NCI-H2107 treated with DMSO at 0.1 percent for 48 hours (cell line): ENCODE data around the gene RABEP1.
A peak's percentile ranks its signal among the peaks of the same experiment; 100 is the strongest.

Source experiments
- DNase-seq: peaks from one replicate; lab custom pipeline; 2025; ENCODE audit not compliant: unreplicated experiment; lab: John Stamatoyannopoulos, UW

The RABEP1 gene

DNA sequence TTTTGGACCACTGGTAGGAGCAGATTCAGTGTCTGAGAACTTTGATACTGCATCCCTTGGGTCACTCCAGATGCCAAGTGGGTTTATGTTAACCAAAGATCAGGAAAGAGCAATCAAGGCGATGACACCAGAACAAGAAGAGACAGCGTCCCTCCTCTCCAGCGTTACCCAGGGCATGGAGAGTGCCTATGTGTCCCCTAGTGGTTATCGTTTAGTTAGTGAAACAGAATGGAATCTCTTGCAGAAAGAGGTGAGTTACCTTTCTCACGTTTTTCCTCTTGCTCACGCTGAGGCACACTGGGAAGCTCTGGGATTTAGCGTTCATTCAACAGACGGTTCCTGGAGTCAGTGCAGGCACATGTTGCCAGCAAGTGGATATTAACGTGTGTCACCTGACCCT lies 79.3 kb downstream of the RABEP1 start:
- no peak for DNase-seq

DNA sequence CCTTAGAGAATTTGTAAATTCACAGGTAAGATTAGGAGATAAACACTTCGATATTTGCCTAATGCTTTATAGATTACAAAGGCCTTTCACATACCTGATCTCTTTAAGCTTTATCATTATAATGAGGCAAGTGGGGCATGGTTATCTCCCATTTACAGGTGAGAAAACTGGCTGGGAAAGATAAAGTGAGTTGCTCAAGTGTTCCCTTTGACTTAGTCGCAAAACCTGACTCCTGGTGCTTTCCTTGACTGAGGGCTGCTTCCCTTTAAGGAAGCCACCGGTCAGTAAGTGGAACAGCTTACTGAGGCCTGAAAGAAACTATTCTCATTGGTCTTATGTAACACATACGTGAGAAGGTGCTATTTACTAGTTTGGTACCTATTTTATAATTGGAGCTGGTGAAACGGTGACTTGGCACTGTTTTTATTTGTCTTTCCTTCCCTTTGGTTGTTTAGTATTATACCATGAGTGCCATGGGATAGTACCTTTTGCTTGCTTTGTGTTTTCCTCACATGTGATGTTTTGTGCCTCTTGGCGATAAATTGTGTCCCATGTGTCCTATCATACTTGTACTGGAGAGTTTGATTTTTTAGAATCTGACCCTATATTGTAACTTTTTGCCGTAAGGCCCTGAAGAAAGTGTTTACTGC lies 80.2 kb downstream of the RABEP1 start:
- no peak for DNase-seq

DNA sequence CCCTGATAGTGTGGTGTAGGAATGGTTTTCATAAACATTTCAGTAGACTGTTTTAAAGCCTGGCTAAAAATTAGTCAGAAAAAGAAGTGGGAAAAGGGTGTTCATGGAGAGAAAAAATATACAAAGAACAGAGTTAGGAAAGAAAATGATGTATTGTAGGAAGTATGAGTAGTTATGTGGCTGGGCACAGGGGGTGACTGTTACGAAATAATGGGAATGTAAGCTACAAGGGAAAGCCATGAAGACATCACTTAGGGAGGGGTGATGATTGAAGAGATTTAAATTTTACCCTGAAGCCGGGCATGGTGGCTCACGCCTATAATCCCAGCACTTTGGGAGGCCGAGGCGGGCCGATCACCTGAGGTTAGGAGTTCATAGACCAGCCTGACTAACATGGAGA lies 82.1 kb downstream of the RABEP1 start:
- no peak for DNase-seq

DNA sequence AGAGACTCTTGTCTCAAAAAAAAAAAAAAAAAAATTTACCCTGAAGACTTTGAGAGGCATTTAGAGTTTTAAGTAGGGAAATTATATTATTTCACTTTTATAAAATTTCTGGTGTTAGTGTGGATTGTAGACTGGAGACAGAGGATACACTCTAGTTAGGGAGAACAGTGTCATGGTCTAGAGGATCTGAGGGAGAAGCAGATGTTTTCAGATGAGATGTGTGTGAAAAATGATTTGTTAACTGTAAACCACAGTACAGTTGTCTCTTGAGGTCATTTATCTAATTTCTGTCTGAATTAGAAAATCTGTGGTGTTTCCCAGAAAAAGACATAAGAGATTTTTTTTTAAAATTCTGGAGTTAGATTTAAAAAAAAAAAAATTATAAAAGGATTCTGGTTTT lies 82.6 kb downstream of the RABEP1 start:
- no peak for DNase-seq

DNA sequence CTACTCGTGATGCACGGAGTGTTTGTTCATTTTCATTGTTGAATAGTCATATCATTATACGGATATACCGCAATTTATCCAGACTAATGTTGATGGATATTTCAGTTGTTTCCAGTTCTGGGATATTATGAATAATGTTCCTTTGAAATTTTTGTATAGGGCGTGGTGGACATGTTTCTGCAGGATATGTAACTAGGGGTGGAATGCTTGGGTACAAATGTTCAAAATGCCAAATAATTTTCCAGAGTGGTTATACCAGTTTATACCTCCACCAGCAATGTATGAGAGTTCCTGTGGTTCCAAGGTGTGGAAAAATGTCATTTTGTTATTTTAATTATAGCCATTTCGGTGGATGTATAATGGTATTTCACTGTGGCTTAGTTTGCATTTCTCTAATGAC lies 83.7 kb downstream of the RABEP1 start:
- no peak for DNase-seq

DNA sequence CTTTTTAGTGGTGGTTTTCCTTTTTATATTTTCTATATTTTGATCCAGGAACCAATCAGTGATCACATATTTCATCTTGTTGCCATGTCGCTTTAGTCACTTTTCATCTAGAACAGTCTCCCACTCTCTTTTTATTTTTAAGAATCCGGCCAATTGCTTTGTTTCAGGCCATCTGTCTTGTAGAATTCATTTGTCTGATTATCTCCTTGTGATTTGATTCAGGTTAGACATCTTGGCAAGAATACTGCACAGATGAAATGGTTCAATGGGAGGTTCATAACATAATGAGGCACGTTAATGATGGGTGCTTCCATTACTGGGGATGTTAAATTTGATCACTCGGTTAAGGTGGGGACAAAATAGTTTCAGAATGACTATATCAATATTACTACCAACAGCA lies 88.3 kb downstream of the RABEP1 start:
- no peak for DNase-seq

DNA sequence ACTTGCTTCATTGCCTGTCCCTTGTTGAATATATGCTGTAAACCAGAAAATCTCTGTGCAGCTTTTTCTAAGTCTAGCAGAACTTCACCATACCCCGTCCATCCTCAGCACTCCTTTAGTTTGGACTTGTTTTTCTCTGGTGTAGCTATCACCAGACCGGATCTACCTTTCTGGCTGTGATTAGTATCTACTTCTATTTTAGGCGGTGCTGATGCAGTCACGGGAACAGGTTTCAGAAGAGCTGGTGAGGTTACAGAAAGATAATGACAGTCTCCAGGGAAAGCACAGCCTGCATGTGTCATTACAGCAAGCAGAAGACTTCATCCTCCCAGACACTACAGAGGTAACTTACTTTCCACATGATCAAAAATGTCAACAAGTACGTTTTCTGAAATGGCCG lies 91.0 kb downstream of the RABEP1 start:
- peak; percentile 12 for DNase-seq

DNA sequence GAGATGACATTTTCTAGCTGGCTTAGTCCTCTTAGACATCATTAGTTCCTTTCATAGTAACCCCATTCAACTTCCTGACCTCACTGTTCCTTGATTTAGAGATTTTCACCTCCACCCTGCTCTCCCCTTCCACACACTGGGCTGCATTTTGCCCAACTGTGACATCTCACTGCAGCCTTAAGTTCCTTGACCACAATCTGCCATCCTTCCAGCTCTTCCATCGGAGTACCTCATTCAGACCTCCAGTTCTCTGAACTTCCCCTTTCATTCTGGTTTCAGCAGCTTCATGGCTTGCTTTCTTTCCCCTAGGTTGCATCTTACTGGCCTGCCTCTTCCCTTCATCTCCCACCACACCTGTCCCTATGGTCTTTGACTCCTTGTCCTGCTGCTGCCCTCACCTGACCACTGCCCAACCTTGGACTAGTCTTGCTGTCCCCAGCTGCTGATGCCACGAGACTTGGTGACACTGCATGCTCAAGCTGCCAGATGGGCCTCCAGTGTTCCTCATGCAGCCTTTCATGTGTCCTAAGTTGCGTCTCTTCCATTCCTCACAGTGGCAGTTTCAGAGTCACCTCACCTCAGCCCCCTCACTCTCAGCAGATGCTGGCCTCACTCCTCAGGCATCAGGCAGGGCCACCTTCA lies 96.6 kb downstream of the RABEP1 start:
- no peak for DNase-seq

DNA sequence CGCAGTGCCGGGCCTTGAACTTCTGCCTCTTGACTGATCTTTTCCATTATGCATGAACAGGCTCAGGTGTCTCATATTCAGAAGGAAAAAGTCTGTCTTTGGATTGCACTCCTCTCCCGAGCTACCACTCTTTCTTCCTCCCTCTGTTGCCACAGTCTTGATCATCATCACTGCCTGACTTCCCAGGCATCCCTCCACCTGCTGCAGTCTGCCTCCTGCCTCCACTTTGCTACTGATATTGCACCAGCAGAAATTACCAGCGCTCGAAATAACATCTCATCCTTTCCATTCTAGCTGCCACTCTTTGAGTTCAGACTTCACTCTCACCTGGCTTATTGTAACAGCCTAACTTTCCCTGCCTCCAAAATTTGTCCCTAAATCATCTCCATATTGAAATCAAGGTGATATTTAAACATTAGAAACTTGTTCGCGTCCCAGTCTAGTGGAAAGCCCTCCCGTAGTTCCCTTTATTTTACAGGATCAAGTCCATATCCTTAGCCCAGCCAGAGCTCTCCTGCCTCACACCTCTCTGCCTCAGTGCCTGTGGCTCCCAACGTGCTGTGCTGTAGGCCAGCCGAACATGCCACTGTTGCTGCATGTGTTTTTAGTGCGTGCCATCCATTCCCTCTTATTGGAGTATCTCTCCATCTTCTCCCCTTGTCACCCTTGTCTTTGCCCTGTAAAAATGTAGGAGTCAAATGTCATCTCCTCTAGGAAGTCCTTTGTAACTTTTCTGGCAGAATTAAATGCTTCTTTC lies 97.4 kb downstream of the RABEP1 start:
- no peak for DNase-seq

DNA sequence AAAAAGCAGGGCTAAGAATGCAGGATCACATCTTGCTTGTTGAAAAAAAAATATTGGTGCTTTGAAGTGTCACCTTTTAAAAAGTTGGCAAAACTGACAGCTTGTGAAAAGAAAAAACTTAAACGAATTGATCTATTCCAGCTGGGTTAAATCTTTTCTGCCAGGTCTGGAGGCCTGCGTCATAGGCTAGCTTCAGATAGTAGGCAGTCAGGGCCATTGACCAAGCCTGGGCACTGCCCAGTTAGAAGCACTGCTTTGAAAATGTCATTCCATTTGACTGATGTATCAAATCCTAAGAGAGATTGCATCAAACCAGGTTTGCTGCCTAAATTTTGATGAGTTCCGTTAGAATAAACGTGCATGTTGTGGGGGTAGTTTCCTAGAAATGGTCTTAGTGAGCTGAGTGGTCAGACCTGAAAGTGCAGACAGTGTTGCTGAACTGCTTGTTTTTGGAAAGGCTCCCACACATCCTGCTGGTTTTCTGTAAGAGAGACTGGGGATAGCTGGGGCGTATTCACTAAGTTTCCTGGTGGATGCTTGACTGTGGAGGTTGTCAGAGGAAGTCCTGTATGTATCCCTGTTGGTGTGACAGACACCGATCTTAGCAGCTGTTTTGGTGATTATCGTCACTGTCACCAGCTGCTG lies 98.5 kb downstream of the RABEP1 start:
- DNase-seq = no peak

DNA sequence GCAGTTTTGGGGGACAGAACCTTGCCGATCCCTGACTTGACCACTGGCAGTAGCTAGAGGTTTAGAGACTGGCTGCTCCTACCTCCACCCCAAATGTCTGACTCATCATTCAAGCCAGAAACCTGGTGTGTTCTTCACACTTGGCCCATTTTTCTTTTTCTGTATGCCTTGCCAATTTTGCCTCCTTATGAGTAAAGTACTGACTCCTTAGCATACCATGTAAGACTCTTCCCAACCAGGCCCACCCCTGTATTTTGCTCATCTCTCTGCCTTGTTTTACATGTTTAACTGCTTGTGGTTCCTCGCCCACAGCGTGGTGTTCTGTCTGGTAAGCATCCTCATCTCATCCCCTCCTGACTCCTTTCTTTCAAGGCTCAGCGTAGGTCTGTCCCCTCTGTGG lies 99.5 kb downstream of the RABEP1 start:
- DNase-seq = no peak

DNA sequence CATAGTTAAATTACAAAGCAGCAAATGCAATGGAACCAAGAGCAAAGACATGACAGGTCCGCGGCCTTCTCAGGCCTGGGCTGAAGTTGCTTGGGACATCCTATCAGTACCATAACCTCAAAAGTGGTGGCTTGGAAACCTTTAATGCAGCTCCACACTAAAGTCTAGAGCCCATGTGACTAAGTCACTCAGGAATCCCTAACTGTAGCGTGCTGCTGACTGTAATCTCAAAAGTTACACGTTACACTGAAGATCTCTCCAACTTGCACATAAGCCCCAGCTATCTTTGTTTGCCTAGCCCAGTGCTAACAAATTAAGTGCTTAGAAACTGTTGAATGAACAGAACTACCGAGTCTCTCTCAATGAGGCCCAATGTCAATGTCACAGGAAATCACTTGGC lies 109.6 kb downstream of the RABEP1 start:
- DNase-seq = no peak

DNA sequence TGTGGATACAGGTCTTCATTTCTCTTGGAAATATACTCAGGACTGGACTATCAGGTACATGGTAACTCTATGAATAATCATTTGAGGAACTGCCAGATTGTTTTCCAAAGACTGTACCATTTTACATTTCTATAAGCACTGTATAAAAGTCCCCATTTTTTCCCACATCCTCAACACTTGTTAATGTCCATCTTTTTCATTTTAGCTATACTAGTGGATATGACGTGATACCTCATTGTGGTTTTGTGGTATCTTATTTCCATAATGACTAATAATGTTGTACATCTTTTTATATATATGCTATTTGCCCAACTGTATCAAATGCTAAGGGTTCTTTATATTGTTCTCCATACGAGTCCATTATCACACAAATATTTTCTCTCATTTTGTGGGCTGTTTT lies 114.5 kb downstream of the RABEP1 start:
- DNase-seq = no peak

DNA sequence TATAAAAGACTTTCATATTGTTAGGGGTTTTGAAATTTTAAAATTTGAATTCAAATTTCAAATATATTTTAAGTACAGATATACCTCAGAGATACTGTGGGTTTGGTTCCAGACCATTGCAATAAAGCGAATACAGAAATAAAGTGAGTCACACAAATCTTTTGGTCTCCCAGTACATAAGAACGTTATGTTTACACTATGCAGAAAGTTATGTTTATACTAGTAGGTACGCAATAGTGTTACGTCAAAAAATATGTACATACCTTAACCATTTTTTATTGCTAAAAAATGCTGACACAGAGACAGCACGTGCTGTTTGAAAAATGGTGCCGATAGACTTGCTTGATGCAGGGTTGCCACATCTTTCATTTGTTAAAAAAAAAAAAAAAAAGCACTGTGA lies 117.7 kb downstream of the RABEP1 start:
- no peak for DNase-seq

DNA sequence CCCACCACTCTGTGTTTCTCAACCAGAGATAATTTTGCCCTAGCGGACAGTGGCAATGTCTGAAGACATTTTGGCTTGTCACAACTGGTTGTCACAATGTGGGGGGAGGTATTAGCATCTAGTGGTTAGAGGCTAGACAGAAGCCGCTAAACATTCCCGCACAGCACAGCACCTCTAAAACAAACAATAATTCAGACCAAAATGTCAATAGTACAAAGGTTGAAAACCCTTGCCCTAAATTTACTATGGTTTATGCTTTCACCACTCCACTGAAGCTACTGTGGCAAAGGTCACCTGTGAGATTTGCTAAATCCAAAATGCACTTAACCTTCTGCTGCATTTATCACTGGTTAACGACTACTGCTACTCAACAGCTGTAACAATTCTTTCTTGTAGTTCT lies 123.3 kb downstream of the RABEP1 start:
- no peak for DNase-seq

DNA sequence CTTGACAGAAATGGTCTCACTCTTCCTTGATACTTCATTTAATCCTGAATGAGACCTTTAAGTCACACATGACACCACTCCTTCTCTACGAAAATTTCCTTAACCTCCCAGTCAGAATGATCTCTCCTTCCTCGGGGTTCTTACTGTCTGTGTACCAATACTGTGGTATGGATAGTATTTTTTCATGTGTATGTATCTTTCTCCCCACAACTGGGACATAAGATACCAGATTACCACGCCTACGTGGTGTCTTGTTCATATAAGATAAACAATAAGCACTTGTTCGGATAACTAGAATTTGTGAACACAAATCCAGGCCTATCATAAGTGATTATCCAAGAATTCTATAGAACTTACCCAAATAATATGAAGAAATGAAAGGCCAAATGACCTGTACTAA lies 126.1 kb downstream of the RABEP1 start:
- no peak for DNase-seq

DNA sequence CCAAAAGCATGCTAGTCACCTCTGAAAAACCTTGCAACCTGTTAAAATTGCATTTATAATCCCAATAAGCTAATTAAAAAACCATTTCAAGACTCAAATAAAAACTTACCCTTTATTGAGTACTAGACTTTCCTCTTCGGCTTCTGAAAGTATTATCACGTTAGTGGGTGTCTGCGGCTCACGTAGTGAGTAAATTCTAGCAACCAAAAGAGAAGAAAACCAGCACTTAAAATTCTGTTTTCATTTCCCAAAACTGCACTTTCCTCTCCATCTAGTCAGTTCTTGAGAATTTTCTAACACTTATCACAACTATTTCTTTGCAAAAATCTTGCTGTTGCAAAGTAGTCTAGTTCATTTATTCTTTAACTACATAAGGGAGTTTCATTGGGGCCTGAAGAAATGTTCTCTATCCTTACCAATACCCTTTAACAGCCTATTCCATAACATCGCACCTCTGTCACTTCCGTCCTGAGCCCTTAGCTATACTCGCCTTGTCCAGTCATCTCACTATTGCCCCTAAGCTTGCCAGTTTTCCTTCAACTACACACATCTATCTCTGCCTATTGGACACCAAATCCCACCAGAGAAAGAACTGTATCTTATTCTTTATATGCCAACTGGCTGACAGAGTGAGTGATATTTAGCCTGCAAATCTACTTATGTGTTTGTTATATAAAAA lies 128.6 kb downstream of the RABEP1 start:
- no peak for DNase-seq

DNA sequence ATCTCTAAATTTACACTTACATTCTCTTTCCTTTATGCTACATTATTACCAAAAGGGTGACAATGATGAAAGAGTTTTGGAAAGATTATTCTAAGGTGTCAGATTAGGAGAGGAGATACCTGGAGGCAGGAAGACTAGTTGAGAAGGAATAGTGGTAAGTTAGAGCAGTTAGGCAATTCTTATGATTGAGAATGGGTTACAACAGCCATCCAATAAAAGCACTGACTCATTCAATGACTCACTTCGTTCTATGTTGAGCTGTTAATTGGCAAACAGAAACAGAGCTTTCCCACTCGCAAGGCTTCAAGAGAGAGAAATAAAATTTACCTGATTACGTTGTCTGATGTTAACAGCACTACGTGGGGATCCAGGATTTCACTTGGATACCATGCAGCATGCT lies 131.6 kb downstream of the RABEP1 start:
- no peak for DNase-seq

DNA sequence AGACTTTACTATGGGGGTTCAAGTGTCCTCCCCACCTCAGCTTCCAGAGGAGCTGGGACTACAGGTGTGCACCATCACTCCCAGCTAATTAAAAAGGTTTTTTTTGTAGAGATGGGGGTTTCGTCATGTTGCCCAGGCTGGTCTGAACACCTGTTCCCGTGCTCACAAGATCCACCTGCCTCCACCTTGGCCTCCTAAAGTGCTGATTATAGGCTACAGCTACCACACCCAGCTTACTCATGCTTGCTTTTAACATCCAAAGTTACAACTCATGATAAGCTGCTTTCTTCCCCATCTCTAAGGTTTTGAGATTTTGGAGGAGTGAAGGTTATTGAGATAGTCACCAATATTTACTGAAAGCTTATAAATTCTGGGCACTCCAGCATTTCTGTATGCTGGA lies 134.8 kb downstream of the RABEP1 start:
- DNase-seq = peak; percentile 3

DNA sequence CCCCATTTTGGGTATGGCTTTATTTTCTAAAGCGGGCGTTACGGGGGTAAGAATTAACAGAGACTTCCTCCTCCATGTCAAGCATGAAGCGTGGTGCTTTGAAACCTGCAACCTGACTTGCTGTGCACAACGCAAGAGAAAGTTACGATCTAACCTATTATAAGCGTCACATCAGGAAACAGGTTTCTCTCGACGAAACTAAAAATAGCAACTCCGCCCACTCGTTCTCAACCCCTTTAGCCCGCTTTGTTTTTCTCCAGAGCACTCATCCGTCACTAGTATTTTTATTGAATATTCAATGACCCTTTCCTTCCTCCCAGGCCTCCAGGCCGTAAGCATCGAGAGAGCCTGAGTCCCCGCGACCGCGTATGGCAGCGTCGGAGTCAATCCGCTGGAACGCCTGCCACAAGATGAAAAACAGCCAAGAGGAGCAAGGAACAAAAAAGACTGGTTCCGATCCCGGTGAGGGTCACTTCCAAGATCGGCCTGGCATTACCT lies 136.8 kb downstream of the RABEP1 start:
- peak; percentile 41 for DNase-seq

DNA sequence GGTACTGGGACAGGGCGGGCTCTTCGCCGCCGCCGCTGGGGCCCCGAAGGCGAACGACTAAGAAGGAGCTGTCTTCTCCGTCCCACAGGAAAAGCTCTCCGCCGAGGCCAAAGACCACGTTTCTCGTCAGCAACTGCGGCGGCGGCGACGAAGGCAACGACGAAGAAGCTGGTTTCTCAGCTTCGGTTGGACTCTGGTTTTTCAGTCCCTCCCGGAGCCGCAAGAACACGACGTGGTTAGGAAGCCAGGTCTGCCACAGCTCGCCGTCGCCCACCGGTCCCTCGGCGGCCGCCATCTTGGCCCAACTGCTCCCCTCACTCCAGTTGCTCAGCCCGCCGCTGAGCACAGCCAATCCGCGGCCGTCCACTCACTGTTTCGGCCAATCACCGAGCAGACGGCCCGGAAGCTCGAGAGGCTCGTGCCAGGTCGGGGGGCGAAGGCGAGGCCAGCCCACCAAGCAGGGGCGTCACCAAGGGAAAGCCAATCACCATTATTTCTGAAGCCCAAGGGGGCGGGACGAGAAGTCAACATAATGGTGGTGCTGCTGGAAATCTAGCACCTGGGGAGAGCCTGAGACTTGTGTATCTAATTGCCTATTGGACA lies 137.4 kb downstream of the RABEP1 start, which contains the start of gene NUP88:
TSS of gene NUP88 (minus strand) at position 307 of the 603 bp plus-strand sequence. CDS start at position 295, 12 bp downstream.
- peak; percentile 91 for DNase-seq
